Amniotic stem cell (primary cell): Measurements from ENCODE around the gene FARP1.

ENCODE experiments used
- DNase-seq: peaks from one replicate; lab custom pipeline; 2025; lab: John Stamatoyannopoulos, UW

FARP1 gene

DNA sequence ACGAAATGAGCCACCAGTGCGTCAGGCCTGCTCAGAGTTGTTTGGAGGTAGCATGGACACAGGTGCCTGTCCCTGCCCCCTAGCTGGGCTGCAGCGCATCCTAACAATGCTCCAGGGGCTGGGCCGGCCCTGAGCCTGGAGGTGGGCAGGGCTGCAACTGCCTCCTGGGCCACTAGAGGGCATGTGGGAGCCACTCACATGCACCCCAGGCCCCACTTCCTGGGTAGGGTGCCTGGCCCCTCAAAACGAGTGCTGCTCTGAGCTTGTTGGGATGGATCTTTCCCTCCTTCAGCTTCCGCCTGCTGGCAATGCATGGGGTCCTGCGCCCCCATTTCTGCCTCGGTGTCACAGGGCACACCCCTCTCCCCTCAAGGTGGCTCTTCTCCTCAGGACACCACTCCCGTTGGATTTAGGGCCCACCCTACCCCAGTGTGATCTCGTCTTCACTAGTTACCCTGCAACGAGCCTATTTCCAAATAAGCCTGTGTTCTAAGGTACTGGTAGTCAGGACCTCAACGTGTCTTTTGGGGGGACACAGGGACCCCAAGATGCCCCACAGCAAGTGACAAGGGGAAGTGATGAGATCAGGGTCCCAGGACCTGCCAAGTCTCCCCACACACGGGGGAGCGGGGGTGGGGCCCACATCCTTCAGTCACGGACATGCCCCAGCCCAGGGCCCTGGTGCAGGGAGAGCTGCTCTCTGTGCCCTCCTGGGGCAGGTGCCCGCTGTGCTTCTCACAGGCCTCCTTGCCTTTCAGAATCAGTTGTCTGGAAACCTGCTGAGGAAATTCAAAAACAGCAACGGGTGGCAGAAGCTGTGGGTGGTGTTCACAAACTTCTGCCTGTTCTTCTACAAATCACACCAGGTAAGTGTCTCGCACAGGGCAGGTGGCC, 302.7 kb downstream of the FARP1 start:
- no peak for DNase-seq

DNA sequence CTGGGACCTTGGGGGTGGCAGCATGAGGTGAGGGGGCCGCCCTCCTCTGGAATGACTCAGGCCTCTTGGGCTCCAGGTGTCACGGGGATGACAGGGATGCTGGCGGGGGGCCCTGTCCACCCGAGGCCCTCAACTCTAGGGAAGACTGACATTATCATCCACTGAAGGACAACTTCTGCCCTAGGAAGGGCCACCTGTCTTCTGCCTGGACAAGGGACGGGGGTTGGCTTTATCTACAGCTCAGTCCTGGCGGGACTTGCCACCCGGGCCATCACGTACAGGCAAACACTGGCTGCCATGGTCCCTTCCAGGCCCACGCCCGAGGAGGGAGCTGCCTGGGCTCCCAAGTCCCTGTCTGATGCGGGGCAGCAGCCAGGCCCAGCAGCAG, 303.3 kb downstream of the FARP1 start:
- DNase-seq = no peak

DNA sequence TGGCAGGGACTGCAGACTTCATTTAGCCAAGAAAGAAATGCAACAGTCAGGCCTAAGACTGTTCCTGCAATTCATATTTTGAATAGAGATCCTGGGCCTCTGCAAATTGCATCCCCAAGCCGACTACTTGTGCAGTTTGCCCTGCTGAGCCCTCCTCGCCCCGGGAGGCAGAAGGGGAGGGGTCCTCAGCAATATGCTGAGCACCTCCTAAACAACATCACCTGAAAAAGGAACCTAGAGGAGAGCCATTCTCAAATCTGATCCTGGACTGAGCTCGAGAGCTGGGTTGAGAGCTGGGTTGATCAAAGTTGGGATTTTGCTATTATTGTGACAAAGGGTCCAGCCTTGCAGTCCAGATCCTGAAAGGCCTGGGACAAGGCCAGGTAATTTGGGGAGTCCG, 304.2 kb downstream of the FARP1 start:
- no peak for DNase-seq

DNA sequence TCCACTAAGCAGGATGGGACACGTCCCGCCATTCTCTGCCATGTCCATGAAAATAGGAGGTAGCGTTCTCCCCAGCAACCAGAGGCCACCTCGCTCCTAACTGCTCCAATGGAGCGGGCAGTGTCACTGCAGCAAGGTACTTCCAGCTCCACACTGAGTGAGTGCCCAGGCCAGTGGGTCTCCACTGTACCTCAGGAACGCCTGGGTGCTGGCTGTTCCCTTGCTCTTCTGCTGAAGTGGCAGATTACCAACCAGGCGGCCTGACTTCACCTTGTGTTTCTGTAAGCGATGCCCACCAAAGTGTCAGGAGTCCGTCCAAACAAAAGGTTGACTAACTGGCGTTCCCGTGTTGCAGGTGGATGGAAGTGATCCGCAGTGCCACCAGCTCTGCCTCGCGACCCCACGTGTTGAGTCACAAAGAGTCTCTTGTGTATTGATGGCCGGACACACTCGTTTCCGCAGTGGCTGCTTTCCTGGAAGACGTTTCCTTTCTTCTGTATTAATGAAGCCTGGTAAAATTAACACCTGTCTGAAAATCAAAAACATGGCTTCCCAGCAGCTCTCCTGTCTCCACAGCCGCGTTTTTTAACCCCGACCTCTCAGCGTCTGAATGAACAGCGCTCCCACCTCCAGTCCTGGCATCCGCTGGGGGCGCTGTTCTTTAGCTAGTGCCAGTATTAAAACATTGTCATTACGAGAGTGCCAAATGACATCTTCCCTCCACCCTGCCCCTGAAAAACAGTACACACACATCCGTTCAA, 305.2 kb downstream of the FARP1 start:
- no peak for DNase-seq

DNA sequence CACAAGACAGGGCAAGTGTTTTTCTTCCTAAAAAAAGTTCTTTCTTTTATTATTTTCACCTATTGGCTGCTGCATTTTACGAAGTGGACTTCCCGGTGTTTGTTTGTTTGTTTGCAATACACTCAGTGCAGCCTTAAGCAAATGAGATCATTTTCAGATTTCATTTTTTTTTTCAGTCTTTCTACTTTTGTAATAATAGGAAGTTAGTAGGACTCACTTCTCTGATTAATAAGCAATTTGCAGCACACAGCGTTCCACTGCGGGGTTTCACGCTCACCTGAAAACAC, 305.7 kb downstream of the FARP1 start:
- DNase-seq = no peak

DNA sequence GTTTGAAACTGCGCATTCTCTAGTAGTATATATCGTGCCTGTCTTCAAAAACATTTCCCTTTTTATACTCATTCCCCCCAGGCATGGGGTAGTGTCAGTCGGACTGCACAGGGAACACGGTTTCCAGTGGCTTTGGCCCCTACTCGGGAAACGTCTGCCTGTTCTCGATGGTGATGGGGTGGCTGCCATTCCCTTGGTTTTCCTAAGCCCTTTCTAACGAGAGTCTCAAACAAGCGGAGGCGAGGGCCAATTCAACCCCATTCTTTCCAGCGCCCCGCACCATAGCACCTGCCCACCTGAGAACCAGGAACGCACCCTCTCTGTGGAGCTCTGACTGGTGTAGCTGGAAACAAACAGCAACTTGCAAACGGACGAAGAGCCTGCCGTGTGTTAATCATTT, 306.4 kb downstream of the FARP1 start:
- DNase-seq = no peak

DNA sequence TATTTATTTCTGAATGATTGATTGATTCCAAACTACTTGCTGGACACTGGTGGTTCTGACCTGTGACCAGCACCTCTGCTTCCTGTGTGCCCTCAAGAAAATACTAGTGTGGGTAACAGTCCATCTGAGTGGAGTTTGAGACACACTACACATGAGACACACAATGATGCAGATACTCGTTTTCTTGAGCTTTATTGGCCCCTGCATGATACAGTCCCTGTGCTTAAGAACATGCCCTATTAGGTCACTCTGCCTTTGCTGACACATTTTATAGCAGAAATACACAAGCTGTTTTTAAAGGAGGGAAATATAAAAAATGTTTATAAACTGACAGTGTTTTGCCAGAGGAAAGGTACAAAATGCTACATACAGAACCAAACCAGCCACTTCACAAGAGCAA, 307.1 kb downstream of the FARP1 start:
- no peak for DNase-seq

DNA sequence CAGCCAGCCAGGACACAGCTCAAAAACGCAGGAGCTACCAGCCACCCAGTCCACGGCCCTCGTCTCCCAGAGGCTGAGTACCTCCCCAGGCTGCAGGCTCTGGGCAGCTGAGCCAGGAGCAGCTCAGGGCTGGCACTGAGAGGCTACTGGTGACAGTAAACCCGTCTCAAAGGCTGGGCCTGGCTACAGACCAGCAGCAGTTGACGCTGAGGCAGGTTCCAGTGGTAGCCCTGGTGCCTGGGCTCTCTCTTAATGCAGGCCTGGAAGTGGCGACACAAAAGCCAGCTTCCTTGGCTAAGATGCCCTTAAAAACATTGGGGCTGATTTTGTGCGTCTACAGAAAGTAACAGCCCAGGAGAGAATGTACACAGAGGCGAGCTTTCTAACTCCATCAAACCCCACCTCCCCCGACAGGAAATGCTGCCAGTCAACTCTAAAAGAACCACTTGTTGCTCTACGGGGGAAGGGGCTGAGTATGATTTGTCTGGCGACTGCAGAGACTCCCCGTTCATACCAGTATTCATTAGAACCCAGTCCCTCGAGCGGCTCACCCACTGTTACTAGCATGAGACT, 307.7 kb downstream of the FARP1 start:
- no peak for DNase-seq

DNA sequence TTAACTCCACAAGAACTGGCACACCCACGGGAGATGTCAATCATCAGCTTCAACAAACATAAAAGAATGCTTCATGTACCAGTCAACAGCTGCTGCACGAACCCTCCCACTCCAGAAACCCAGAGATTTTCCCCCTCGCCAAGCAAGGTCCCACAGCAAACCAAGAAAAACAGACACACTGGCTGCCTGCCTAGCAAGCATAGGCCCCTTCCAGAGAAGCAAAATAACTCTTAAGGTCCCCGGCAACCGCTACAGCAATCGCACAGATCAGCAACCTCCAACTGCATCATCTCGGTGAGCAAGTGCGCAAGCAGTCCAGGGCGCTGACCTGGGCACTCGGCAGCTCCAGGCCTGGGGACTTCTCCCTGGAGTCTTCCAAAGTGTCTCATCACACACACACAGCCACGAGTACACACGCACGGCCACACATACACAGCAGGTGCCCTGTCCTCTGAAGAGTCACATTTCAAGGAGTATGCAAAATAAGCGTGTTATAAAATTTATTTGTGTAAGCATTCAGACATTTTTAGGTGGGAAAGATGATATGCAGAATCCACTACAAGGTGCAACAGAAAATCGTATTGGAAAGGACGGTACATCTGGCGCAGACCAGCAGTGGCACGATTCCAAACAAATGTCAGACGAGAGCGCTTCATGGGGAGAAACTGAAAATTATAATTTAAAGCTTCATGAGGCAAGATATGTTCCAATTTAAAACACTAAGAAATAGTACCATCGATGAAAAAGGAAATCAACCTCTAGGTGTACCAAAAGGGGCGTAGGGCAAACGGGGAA, 309.0 kb downstream of the FARP1 start:
- DNase-seq = no peak

DNA sequence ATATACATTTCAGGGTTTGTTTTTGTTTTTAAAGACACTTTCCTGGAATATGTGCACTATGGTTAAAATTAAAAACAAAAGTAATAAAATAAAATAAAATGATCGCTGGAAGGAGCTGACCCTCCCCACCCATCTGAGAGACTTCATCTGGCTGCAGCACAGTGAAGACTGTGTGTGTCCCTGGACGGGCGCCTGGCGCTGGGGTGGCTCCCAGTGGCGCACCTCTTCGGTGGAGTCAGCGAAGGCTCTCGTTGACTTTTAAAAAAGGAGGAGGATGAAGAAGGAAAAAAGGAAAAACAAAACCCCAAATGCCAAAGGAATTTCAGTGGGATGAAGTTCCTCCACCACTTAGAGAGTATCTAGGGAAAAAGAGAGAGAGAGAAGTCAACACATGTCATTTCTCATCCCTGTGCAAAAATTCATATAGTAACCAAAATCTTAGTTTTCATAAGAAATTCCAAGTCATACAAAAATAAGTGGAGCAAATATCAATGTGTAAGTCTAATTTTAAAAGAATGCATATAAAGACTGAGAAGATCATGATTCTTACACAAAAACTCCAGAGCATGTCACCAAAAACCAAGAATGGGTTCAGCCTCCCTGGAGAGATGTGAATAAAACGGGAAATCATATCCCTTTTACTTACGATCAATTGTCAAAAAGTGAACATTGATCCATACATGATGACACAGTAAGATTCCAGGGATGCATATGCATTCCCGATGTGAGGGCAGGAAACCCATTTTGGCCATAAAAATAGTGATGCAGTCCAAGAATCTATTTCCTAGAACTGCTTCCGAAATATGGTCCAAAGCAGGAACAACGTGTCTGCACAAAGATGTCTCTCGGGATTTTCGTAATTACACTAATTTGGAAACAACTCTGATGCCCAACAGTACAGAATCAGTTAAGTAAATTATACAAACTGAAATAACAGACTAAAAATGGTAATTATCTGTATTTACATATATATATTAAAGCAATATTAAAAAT, 310.3 kb downstream of the FARP1 start:
- DNase-seq = no peak

DNA sequence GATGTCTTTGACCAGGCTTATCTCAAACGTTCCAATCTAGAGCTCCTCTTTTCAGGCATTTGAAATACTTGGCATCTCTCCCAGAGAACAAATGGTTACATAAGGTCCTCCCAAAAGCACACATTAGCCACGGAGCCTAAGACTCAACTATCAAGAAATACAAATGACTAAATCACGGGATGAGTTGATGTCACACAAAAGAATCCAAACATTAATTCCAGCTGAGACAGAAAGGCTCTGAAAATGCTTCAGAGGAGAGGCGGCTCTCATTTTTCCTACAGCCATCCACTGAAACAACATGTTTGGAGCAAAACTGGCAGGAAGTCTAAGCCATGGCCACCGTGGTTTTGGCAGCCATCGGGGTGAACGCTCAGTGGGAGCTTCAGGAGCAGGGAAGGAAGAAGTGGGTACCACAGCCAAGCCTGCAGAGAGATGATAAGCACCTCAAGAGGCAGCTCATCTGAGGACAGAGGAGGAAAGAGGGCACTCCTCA, 311.5 kb downstream of the FARP1 start:
- peak; percentile 72 for DNase-seq

DNA sequence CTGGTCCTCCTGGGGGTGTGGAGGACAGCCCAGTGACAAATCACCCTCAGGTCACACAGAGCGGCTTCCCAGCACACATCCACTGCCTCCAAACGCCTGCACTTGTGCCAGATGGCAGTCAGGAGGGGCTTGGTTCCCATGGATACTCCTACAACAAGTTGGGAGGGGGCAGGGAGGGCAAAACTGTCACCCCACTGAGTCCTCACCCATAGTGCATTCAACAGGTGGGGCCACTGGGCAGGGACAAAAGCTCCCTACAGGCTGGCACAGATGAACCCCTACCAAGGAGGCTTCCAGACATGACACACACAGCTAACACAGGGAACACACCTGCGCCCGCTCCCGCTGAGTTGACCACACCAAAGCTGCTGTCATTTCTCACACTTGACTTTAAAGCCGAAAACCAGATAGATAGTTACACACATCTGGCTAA, 313.5 kb downstream of the FARP1 start:
- no peak for DNase-seq

DNA sequence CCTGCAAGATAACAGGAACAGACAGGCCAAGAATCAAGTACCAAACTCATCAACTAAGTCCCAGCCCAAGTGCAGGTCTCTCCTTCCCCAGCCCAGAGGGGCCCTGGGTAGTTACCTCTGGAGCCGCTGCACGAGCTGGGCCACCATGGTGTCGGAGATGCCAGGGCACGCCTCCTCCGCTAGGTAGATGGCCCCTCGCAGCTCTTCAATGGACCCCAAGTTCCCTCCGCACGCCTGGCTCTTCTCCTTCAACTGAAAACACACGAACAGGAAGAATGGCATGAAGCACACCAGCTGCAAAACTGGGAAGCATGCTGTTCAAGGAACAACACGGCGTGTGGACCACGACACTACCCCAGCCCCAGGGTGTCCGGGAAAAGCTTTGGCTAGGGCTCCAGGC, 314.2 kb downstream of the FARP1 start:
- DNase-seq = no peak

DNA sequence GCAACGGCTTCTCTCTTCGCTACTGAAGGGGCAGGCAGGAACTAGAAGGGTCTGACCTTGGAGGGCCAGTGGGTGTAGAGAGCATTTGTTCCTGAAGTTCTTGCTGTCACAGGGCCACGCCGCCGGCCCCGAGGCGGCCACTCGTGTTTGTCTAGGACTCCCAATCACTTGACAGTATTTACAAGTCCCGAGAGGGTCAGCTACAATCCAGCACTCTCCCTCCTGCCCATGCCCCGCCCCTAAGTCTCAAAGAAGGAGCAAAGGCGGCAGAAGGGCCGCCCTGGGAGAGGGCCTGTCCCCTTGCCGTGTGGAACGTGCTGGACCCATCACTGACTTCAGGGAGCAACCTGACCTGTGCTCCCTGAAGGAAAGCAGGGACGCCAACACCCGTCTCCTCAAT, 315.5 kb downstream of the FARP1 start:
- DNase-seq = no peak

DNA sequence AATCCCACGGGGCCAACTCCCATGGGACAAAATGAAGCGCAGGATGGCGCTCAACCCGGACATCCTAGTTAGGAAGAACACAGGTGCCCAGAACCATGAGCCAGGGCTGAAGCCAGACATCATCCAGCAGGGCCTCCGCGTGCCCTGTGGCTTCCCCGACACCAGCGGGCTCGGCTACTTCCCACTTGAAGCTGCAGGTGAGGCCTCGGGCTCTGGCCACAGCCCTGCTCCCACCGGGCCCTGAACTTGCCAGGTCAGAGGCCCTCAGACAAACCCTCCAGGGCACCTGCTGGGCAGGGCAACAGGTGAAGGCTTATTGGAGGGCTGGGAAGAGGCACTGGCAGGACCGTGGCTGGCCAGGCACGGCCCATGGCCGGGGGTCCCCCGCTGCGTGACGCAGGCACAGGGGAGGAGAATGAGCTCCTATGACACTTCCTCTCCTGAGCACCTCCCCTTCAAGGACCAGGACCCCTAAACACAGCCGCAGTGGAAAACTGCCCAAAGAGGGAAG, 316.3 kb downstream of the FARP1 start:
- DNase-seq = no peak

DNA sequence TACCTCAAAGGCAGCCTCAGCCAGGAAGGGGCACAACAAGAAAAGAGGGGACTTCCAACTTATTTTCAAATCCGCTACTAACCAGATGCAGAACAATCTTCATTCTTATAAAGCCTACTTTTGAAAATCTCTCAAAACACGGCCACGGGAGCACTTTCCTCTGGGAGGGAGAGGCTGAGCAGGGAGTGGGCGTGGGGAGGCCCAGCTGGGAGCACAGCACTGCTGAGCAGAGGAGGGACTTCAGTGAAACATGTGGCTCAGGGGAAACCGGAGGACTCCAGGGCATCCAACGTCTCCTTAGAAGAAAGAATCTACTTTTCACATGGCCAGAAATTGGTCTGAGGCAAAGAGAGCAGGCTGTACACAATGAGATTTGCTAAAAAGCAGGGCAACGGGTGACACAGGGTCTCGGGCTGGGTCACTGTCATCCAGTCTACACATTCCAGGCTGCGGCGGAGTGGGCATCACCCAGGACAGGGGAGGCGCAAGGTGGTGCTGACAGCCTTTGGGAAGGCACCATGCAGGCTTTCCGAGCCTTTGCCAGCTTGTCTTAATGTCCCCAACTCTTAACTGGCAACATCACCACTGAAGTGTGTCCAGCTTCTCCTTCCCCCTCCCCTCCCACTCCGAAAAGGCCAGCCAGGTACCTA, 317.0 kb downstream of the FARP1 start:
- DNase-seq = no peak

DNA sequence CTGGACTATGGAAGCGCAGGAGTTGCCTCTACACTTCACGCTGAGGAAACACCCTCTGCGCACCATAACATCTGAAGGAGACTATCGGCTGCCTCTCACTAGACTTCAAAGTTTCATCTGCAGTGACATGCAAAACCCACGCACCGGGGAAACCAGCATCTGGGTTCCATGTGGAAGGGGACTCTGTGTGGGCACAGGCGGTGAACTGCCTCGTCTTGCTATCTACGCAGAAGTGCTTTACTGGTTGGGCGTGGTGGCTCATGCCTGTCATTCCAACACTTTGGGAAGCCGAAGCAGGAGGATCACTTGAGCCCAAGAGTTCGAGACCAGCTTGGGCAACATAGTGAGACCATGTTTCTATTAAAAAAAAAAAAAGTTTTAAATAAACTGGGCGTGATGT, 317.6 kb downstream of the FARP1 start:
- no peak for DNase-seq

DNA sequence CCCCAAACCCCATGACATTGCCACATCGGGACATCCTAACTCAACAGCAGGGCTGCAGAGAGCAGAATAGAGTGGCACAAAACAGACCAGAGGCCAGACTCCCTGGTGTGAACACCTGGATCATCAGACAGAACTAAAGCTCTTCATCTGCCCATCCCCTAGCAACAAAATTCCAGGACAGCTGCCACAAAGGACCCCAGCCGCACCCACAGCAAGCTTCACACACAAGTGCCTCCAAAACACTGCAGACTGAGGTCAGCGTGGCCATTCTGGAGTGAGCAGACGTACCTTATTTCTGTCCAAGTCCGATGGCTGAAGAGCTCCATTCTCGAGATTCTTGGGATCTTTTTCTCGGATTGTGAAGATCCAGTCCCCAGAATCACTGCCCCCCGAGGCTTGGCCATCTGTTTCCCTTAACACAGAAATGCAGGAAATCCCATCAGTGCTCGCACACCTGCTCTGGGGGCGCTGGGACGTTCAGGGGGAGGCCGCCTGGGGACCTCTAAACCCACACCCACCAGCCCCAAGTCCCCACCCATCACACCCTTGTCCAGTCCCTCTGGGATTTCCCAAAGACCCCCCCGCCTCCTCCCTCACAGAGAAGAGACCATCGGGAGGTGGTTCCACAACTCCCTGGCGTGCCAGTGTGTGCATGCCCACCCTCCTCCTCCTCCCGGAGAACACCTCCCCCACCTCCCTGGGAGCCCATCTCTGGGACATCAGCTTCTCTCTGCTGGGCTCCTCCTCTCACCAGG, 318.8 kb downstream of the FARP1 start:
- no peak for DNase-seq

DNA sequence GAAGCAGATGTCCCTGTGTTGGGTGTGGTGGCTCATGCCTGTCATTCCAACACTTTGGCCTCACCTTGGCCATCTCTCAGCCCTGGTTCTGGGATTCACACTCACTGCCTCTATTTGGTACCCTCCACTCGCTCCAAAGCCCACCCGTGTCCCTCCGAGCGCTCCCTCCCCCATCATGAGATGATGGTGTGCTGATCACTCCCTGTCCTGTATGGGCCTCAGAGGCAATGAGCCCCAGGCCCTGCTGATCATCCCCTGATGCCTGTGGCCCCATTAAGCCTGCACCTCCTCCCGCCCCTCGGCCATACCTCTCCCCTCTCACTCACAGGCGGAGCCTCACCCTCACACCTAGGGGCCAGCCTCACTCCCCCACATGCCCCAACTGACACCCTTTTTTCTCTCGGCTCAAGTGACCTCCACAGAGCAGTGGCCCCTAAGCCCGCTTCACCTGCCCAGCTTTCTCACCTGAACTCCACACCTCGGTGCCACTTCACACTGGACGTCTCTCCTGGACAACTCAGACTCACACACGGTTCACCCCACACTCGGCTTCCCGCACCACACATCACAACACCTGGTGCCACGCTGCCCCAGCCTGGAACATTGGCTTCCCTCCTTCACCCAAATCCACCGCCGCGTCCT, 319.5 kb downstream of the FARP1 start:
- DNase-seq = no peak
